ENCODE measurements around the gene DAD1. TPM values are rescaled to one million over a fixed set of nuclear protein-coding genes. Genes with fewer than 3 reads are reported as not detected.
"Not testable (repeated sequence)": the region's sequence is repeated elsewhere in the genome, so short reads cannot be mapped to it uniquely, and the experiment has no call there.

DAD1 gene
- total RNA-seq, 1 donor from 2014 or later, result 223 TPM

GRCh38 chr14:22544881-22545420, 44.1 kb downstream of the DAD1 start:
- no peaks in the 10 kb centered on the region for H3K36me3 Mint-ChIP-seq (ENCODE audit: unreplicated experiment)
- no peak overlapping the region for H3K27ac Mint-ChIP-seq (ENCODE audit: unreplicated experiment)
- H3K4me1 Mint-ChIP-seq (ENCODE audit: unreplicated experiment), result peaks cover 46% of the 10 kb centered on the region
- H3K4me3 Mint-ChIP-seq (ENCODE audit: unreplicated experiment), result no peak overlapping the region
- DNase-seq (ENCODE audit: extremely low spot score, unreplicated experiment), result no peak
- H3K27me3 Mint-ChIP-seq (ENCODE audit: unreplicated experiment), result no peaks in the 10 kb centered on the region
- TF ChIP-seq, protein P1, sequence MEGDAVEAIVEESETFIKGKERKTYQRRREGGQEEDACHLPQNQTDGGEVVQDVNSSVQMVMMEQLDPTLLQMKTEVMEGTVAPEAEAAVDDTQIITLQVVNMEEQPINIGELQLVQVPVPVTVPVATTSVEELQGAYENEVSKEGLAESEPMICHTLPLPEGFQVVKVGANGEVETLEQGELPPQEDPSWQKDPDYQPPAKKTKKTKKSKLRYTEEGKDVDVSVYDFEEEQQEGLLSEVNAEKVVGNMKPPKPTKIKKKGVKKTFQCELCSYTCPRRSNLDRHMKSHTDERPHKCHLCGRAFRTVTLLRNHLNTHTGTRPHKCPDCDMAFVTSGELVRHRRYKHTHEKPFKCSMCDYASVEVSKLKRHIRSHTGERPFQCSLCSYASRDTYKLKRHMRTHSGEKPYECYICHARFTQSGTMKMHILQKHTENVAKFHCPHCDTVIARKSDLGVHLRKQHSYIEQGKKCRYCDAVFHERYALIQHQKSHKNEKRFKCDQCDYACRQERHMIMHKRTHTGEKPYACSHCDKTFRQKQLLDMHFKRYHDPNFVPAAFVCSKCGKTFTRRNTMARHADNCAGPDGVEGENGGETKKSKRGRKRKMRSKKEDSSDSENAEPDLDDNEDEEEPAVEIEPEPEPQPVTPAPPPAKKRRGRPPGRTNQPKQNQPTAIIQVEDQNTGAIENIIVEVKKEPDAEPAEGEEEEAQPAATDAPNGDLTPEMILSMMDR (IDR thresholded peaks at IDR 0.05), result no peak
- no peaks in the 10 kb centered on the region for H3K9me3 Mint-ChIP-seq (ENCODE audit: unreplicated experiment)

DNA sequence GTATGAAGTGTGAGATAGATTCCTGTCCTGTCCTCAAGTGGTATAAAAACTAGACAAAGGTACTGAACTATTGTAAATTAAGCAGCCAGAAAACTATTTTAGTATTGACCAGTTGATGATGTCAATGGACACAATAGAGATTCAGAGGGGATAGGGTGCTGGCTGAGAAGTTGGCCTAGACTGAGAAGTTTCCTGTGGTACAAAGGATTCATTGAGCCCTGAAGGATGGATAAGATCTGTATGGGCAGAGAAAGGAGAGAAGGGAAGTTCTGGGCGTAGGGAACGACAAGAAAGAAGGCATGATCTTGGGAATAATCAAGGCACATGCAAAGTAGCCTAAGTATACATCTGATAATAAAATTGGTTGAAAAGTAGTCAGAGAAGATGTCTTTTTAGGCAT, 44.6 kb downstream of the DAD1 start:
- Mint-ChIP-seq H3K9me3 (ENCODE audit: unreplicated experiment) (no peaks in the 10 kb centered on the region), H3K4me1 (ENCODE audit: unreplicated experiment) (peaks cover 40% of the 10 kb centered on the region), H3K4me3 (ENCODE audit: unreplicated experiment) (no peak overlapping the region), H3K36me3 (ENCODE audit: unreplicated experiment) (no peaks in the 10 kb centered on the region), H3K27ac (ENCODE audit: unreplicated experiment) (no peak overlapping the region), H3K27me3 (ENCODE audit: unreplicated experiment) (no peaks in the 10 kb centered on the region)
- DNase-seq (ENCODE audit: extremely low spot score, unreplicated experiment), result no peak
- TF ChIP-seq, protein P1 (IDR thresholded peaks at IDR 0.05), result no peak

- H3K27ac Mint-ChIP-seq (ENCODE audit: unreplicated experiment); H3K27me3 Mint-ChIP-seq (ENCODE audit: unreplicated experiment); H3K36me3 Mint-ChIP-seq (ENCODE audit: unreplicated experiment); H3K4me3 Mint-ChIP-seq (ENCODE audit: unreplicated experiment); DNase-seq (ENCODE audit: extremely low spot score, unreplicated experiment); H3K9me3 Mint-ChIP-seq (ENCODE audit: unreplicated experiment): not testable (repeated sequence)
- peaks cover 35% of the 10 kb centered on the region for H3K4me1 Mint-ChIP-seq (ENCODE audit: unreplicated experiment)
Measured at GRCh38 chr14:22543570-22544357, 45.3 kb downstream of the DAD1 start.

DNA sequence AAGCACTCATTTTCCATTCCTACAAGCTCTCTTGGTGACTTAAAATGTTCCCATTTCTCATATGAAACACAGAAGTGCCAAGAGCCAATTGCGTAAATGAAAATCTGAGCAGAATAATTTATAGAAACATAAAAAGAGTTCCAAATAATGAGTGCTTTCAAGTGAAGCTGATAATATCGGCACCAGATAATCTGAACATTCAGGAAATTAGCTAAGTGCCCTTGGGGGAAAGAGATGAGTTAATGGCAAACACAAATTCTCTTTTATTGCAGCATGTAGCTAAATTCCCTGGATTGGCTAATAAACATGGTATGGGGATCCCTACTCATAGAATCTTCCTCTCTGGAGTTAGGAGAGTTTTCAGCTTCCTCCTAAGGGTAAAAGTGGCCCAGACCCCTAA, 46.7 kb downstream of the DAD1 start:
- no peaks in the 10 kb centered on the region for H3K27me3 Mint-ChIP-seq (ENCODE audit: unreplicated experiment)
- H3K9me3 Mint-ChIP-seq (ENCODE audit: unreplicated experiment), result no peaks in the 10 kb centered on the region
- H3K36me3 Mint-ChIP-seq (ENCODE audit: unreplicated experiment), result no peaks in the 10 kb centered on the region
- H3K4me1 Mint-ChIP-seq (ENCODE audit: unreplicated experiment), result peaks cover 28% of the 10 kb centered on the region
- TF ChIP-seq, protein P1 (IDR thresholded peaks at IDR 0.05), result no peak
- H3K27ac Mint-ChIP-seq (ENCODE audit: unreplicated experiment), result no peak overlapping the region
- no peak overlapping the region for H3K4me3 Mint-ChIP-seq (ENCODE audit: unreplicated experiment)
- no peak for DNase-seq (ENCODE audit: extremely low spot score, unreplicated experiment)

DNA sequence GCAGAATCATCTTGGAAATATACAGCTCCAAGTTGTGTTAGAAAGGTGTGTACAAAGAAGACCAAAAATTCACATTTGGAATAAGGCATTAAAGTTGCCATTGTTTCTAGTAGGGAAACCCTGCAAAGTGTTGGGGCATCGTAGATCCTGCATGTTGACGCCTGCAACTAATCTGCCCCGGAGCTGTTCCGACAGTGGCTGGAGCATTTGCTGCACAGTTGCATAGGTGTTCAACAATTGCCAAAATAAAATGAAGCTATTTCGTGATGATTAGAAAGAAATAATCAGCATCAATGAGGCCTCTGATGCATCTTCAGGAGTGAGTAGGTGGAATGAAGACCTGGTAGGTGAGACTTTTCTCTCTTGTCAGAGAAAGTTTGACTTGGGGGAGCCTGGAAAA, 47.3 kb downstream of the DAD1 start:
- no peak overlapping the region for H3K27ac Mint-ChIP-seq (ENCODE audit: unreplicated experiment)
- H3K4me3 Mint-ChIP-seq (ENCODE audit: unreplicated experiment), result no peak overlapping the region
- DNase-seq (ENCODE audit: extremely low spot score, unreplicated experiment), result no peak
- TF ChIP-seq, protein P1 (IDR thresholded peaks at IDR 0.05), result no peak
- H3K9me3 Mint-ChIP-seq (ENCODE audit: unreplicated experiment), result no peaks in the 10 kb centered on the region
- no peaks in the 10 kb centered on the region for H3K36me3 Mint-ChIP-seq (ENCODE audit: unreplicated experiment)
- no peaks in the 10 kb centered on the region for H3K27me3 Mint-ChIP-seq (ENCODE audit: unreplicated experiment)
- peaks cover 28% of the 10 kb centered on the region for H3K4me1 Mint-ChIP-seq (ENCODE audit: unreplicated experiment)
